ENCODE measurements around the gene KLHL24. TPM values are rescaled to one million over a fixed set of nuclear protein-coding genes. Genes with fewer than 3 reads are reported as not detected.

KLHL24 gene
- total RNA-seq, 1 donor from 2014 or later: 77.3 TPM

DNA sequence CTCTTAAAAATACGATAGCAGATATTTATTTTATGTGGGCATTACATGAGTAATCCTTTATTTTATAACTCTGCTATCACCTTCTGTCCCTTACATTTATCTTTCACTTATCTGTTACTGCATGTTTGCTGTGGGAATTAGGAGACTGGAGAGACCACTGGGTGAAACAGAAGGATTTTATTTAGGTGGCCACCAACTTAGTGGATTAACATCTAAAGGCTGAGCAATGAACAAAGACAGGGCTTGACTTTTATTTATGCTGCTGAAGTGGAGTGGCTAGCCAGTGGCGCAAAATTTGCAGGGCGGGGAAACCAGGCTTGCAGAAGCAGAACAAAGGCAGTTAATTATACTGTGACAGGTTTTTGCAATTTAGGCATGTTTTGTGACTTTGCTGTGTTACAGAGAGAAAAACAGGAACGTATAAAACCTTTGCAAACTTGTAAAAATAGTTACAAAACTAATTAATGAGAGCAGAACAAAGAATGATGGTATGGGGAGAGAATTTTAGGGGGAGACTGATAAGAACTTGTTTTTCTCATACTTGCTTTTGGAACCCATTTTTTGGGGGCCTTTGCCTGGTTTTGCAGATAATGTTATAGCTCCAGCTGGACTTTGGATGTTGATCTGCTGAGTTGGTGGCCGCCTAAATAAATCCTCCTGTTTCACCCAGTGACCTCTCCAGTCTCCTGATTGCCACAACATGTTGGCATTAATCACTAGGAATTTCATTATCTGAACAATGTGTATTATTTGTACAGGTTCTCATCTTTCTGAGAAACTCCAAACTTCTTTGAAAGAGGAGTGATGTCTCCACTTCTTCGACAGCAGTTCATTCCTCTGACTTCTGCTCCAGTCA is 18.0 kb downstream of the KLHL24 start:
- Mint-ChIP-seq H3K27ac (no peak overlapping the region), H3K36me3 (peaks cover 63% of the 10 kb centered on the region), H3K9me3 (peaks cover 16% of the 10 kb centered on the region), H3K4me3 (no peak overlapping the region), H3K27me3 (no peaks in the 10 kb centered on the region), H3K4me1 (ENCODE audit: unreplicated experiment) (no peaks in the 10 kb centered on the region)
- DNase-seq (ENCODE audit: extremely low spot score, unreplicated experiment): no peak
- no peak for TF ChIP-seq CTCF (conservative IDR thresholded peaks at IDR 0.05)

DNA sequence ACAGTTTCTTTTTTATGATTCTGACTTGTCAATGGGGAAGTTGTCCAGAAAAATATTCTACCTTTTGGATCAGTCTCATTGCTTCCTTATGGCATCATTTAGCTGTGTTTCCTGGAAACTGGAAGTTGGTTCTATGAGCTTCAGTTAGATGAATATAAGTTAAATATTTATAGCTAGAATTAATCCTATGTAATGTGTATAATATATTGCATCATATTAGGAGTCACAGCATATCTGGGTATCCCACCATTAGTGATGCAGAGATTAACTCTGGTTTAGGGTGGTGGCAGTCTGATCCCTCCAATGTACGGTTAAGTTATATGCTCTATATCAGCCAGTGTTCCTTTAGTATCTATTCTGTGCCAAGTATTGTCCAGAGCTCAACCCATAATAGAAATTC is 19.3 kb downstream of the KLHL24 start:
- no peak overlapping the region for H3K27ac Mint-ChIP-seq
- H3K27me3 Mint-ChIP-seq: no peaks in the 10 kb centered on the region
- no peak for DNase-seq (ENCODE audit: extremely low spot score, unreplicated experiment)
- no peak overlapping the region for H3K4me3 Mint-ChIP-seq
- H3K9me3 Mint-ChIP-seq: peaks cover 16% of the 10 kb centered on the region
- no peaks in the 10 kb centered on the region for H3K4me1 Mint-ChIP-seq (ENCODE audit: unreplicated experiment)
- peaks cover 62% of the 10 kb centered on the region for H3K36me3 Mint-ChIP-seq
- no peak for TF ChIP-seq CTCF (conservative IDR thresholded peaks at IDR 0.05)

- Mint-ChIP-seq H3K9me3 (no peaks in the 10 kb centered on the region), H3K27me3 (no peaks in the 10 kb centered on the region), H3K4me1 (ENCODE audit: unreplicated experiment) (no peaks in the 10 kb centered on the region), H3K4me3 (no peak overlapping the region), H3K36me3 (peaks cover 39% of the 10 kb centered on the region), H3K27ac (no peak overlapping the region)
- TF ChIP-seq CTCF (conservative IDR thresholded peaks at IDR 0.05): no peak
- no peak for DNase-seq (ENCODE audit: extremely low spot score, unreplicated experiment)
These were observed 26.7 kb downstream of the KLHL24 start for GRCh38 chr3:183662099-183662498.

DNA sequence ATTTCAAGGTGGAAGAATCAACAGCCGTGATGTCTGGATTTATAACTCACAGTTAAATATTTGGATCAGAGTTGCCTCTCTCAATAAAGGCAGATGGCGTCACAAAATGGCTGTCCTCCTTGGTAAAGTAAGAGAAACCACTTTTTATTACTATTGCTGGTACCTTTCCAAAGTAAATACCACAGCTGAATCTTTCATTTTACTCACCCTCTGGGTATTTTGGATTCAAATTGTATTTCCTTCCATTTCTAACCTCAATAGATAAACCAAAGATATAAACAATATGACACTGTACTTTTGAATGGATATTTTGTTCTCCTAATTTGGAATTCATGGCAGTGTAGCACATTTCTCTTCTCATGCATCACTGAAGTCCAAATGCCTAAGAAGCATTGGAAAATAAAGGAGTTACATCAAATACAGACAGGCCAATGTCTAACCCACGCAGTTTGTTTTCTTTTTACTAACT is 29.5 kb downstream of the KLHL24 start:
- no peak for DNase-seq (ENCODE audit: extremely low spot score, unreplicated experiment)
- no peak overlapping the region for H3K4me3 Mint-ChIP-seq
- H3K27me3 Mint-ChIP-seq: no peaks in the 10 kb centered on the region
- peaks cover 33% of the 10 kb centered on the region for H3K36me3 Mint-ChIP-seq
- H3K9me3 Mint-ChIP-seq: no peaks in the 10 kb centered on the region
- no peak overlapping the region for H3K27ac Mint-ChIP-seq
- no peaks in the 10 kb centered on the region for H3K4me1 Mint-ChIP-seq (ENCODE audit: unreplicated experiment)
- no peak for TF ChIP-seq CTCF (conservative IDR thresholded peaks at IDR 0.05)

DNA sequence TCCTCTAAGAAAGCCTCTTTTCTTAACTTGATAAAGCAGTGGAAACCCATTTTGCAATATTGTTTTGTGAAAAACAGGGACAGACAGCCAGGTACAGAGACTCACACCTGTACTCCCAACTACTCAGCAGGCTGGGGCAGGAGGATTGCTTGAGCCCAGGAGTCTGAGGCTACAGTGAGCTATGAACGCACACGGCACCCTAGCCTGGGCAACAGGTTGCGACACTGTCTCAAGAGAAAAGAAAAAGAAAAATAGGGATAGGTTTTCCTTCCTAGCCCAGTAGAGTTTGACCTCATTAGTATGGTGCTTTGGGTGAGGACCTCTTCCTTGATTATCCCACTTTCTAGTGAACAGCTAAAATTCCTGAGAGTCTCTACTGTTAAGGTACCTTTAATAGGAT is 44.6 kb downstream of the KLHL24 start:
- DNase-seq (ENCODE audit: extremely low spot score, unreplicated experiment): no peak
- no peaks in the 10 kb centered on the region for H3K4me1 Mint-ChIP-seq (ENCODE audit: unreplicated experiment)
- peaks cover 15% of the 10 kb centered on the region for H3K36me3 Mint-ChIP-seq
- no peaks in the 10 kb centered on the region for H3K27me3 Mint-ChIP-seq
- H3K9me3 Mint-ChIP-seq: no peaks in the 10 kb centered on the region
- no peak for TF ChIP-seq CTCF (conservative IDR thresholded peaks at IDR 0.05)
- H3K4me3 Mint-ChIP-seq: no peak overlapping the region
- H3K27ac Mint-ChIP-seq: no peak overlapping the region

Data from type B pancreatic cell (in vitro differentiated cells).